HEK293T (cell line): ENCODE measurements around the gene FOXI3.

Experiments used
- ARNT ChIP-seq: fragments of 450-650 bp; IDR thresholded peaks from 2 replicates; pipeline ENCODE4 v1.6.1; 2017; ENCODE audit warnings: mild to moderate bottlenecking
- BHLHE40 ChIP-seq: fragments of 450-650 bp; IDR thresholded peaks from 2 replicates; pipeline ENCODE4 v1.6.1; 2016; ENCODE audit warnings: mild to moderate bottlenecking, moderate library complexity, borderline replicate concordance
- CTBP1 ChIP-seq: fragments of 450-650 bp; IDR thresholded peaks from 2 replicates; pipeline ENCODE4 v1.6.1; 2016; ENCODE audit warnings: borderline replicate concordance
- ELF4 ChIP-seq: fragments of 450-650 bp; IDR thresholded peaks from 2 replicates; pipeline ENCODE4 v1.6.1; 2017; ENCODE audit warnings: antibody characterized with exemption
- FOXA1 ChIP-seq: fragments of 450-650 bp; IDR thresholded peaks from 2 replicates; pipeline ENCODE4 v1.6.1; 2016; ENCODE audit warnings: mild to moderate bottlenecking
- FOXM1 ChIP-seq: fragments of 450-650 bp; IDR thresholded peaks from 2 replicates; pipeline ENCODE4 v1.6.1; 2017; ENCODE audit warnings: mild to moderate bottlenecking, borderline replicate concordance
- HDGF ChIP-seq: fragments of 450-650 bp; IDR thresholded peaks from 2 replicates; pipeline ENCODE4 v1.6.1; 2017; ENCODE audit warnings: antibody characterized with exemption, borderline replicate concordance
- L3MBTL2 ChIP-seq: fragments of 450-650 bp; conservative IDR thresholded peaks from 2 replicates; pipeline ENCODE4 v1.6.1; 2016; ENCODE audit warnings: mild to moderate bottlenecking
- NFRKB ChIP-seq: fragments of 450-650 bp; IDR thresholded peaks from 2 replicates; pipeline ENCODE4 v1.6.1; 2016; ENCODE audit warnings: mild to moderate bottlenecking, moderate library complexity
- PKNOX1 ChIP-seq: fragments of 450-650 bp; IDR thresholded peaks from 2 replicates; pipeline ENCODE4 v1.6.1; 2016
- SP1 ChIP-seq: fragments of 450-650 bp; IDR thresholded peaks from 2 replicates; pipeline ENCODE4 v1.6.1; 2017
- SUZ12 ChIP-seq: fragments of 450-650 bp; IDR thresholded peaks from 2 replicates; pipeline ENCODE4 v1.6.1; 2016; ENCODE audit warnings: mild to moderate bottlenecking
- TARDBP ChIP-seq: fragments of 450-650 bp; IDR thresholded peaks from 2 replicates; pipeline ENCODE4 v1.6.1; 2016
- ZNF384 ChIP-seq: fragments of 450-650 bp; IDR thresholded peaks from 2 replicates; pipeline ENCODE4 v1.6.1; 2016

GRCh38 chr2:88451811-88452564, 505 bp downstream of the FOXI3 start:
- TF ChIP-seq BHLHE40 (no peak), SP1 (no peak), TARDBP (no peak), CTBP1 (no peak), SUZ12 (no peak), HDGF (no peak), FOXA1 (no peak), FOXM1 (no peak), ZNF384 (no peak), ELF4 (no peak), NFRKB (no peak), L3MBTL2 (no peak), PKNOX1 (no peak), ARNT (no peak)
